ENCODE data around the gene MKNK1. TPM values are rescaled to one million over a fixed set of nuclear protein-coding genes. Genes with fewer than 3 reads are reported as not detected.

Gene MKNK1
- total RNA-seq, 1 experiment from 2014 or later = 12.9 TPM

GRCh38 chr1:46599059-46599970 lies 4.8 kb downstream of the MKNK1 start:
- Histone ChIP-seq H3K14ac (ENCODE audit: insufficient read depth, low read length) (no peak overlapping the region), H4K91ac (ENCODE audit: insufficient read length, low read depth, low read length) (no peak overlapping the region), H3K4ac (ENCODE audit: low read depth, low read length) (no peak overlapping the region), H3K4me1 (ENCODE audit: insufficient read depth, low read length) (peaks cover 3% of the 10 kb centered on the region; the same call in 1 of the 2 replicates), H3K56ac (ENCODE audit: insufficient read length, low read depth, low read length) (no peak overlapping the region), H3K9me3 (ENCODE audit: control insufficient read depth, low read depth, low read length) (no peaks in the 10 kb centered on the region), H4K20me1 (ENCODE audit: control insufficient read depth, insufficient read depth, insufficient read length) (no peaks in the 10 kb centered on the region), H2BK120ac (ENCODE audit: low read depth, low read length, poor library complexity, severe bottlenecking) (no peak overlapping the region), H2BK12ac (ENCODE audit: insufficient read length, low read depth, low read length) (no peak overlapping the region), H3K23me2 (ENCODE audit: insufficient read length, low read depth, low read length, poor library complexity, severe bottlenecking) (no peaks in the 10 kb centered on the region), H3T11ph (ENCODE audit: low read length) (no peak overlapping the region), H2AK5ac (ENCODE audit: insufficient read length, low read length) (no peak overlapping the region), H2BK15ac (ENCODE audit: low read depth, low read length) (no peak overlapping the region), H4K8ac (replicated peaks; ENCODE audit: insufficient read length, low read depth, low read length) (no peak overlapping the region), H3K4me2 (ENCODE audit: insufficient read depth, insufficient read length, low read length) (no peak overlapping the region), H3K23ac (ENCODE audit: insufficient read length, low read depth, low read length) (no peak overlapping the region), H2AFZ (ENCODE audit: low read length) (no peak overlapping the region), H3K27me3 (ENCODE audit: insufficient read depth, low read length) (no peaks in the 10 kb centered on the region), H2BK5ac (ENCODE audit: insufficient read length, low read length) (no peak overlapping the region), H2BK20ac (ENCODE audit: low read depth, low read length, poor library complexity, severe bottlenecking) (no peak overlapping the region), H3K9ac (ENCODE audit: extremely low read depth, insufficient read length, low read length) (no peak overlapping the region), H3K18ac (ENCODE audit: insufficient read length, low read depth, low read length) (no peak overlapping the region), H3K27ac (ENCODE audit: insufficient read length, low read depth, low read length) (no peak overlapping the region), H3K79me1 (ENCODE audit: insufficient read depth, low read depth, low read length, poor library complexity, severe bottlenecking) (peaks cover 2% of the 10 kb centered on the region), H4K5ac (ENCODE audit: insufficient read length, low read depth, low read length) (no peak overlapping the region), H3K79me2 (ENCODE audit: insufficient read depth, low read length) (no peaks in the 10 kb centered on the region)
- Mint-ChIP-seq H3K4me3 (no peak overlapping the region), H3K9me3 (no peaks in the 10 kb centered on the region), H3K27me3 (ENCODE audit: low read depth) (no peaks in the 10 kb centered on the region; the same call in 1 of the 2 replicates), H3K27ac (peak overlapping the region in 1 of 3 experiments; percentile 29; a peak in 1 of 7 replicates), H3K4me1 (peaks cover 8 to 11% of the 10 kb centered on the region in 2 experiments), H3K36me3 (ENCODE audit: insufficient read depth in 1 of 3, low read depth in 3 of 3) (no peaks in the 10 kb centered on the region)
- DNase-seq = no peak
- TF ChIP-seq, protein P1, sequence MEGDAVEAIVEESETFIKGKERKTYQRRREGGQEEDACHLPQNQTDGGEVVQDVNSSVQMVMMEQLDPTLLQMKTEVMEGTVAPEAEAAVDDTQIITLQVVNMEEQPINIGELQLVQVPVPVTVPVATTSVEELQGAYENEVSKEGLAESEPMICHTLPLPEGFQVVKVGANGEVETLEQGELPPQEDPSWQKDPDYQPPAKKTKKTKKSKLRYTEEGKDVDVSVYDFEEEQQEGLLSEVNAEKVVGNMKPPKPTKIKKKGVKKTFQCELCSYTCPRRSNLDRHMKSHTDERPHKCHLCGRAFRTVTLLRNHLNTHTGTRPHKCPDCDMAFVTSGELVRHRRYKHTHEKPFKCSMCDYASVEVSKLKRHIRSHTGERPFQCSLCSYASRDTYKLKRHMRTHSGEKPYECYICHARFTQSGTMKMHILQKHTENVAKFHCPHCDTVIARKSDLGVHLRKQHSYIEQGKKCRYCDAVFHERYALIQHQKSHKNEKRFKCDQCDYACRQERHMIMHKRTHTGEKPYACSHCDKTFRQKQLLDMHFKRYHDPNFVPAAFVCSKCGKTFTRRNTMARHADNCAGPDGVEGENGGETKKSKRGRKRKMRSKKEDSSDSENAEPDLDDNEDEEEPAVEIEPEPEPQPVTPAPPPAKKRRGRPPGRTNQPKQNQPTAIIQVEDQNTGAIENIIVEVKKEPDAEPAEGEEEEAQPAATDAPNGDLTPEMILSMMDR (conservative IDR thresholded peaks at IDR 0.05) = no peak
- WGBS (ENCODE audit: extremely low coverage, insufficient read length, low lambda C conversion rate) = 100% methylated on average over 1 of the region's 9 CpGs

Measured in H9 (cell line).